ENCODE results near the gene S100PBP. TPM values are rescaled to one million over a fixed set of nuclear protein-coding genes. Genes with fewer than 3 reads are reported as not detected.

Gene S100PBP
- total and polyA plus RNA-seq, 2 donors from 2014 or later, result 14.3 to 40.1 TPM

- H3K36me3 ChIP-seq (ENCODE audit: control insufficient read depth in 2 of 3, insufficient read depth in 3 of 3, low read length in 3 of 3), result no peaks in the 10 kb centered on the region
- no peaks in the 10 kb centered on the region for H3K9me3 ChIP-seq (ENCODE audit: control insufficient read depth in 2 of 3, insufficient read depth in 1 of 3, low read length in 3 of 3)
- FAIRE-seq (no peak), DNase-seq (peak in 1 of 5 donors; percentile 73)
- no peak overlapping the region for H3K4me3 ChIP-seq (ENCODE audit: low read length in 3 of 3)
- no peak overlapping the region for H3K9ac ChIP-seq (ENCODE audit: low read length in 3 of 3)
- intact Hi-C loops (cut with DNase I), result no loop called here
- no peaks in the 10 kb centered on the region for H3K27me3 ChIP-seq (ENCODE audit: control insufficient read depth, insufficient read depth, low read length)
- no peak for TF ChIP-seq CTCF (IDR thresholded peaks at IDR 0.05; ENCODE audit: borderline replicate concordance, extremely low read depth, insufficient read depth)
- no peak overlapping the region for H3K27ac ChIP-seq (ENCODE audit: low read depth in 2 of 2, low read length in 2 of 2)
- H3K4me1 ChIP-seq (ENCODE audit: control insufficient read depth in 2 of 3, insufficient read depth in 2 of 3, low read depth in 1 of 3, low read length in 3 of 3), result peaks cover 0 to 8% (median 0%) of the 10 kb centered on the region in 3 donors
Observed at GRCh38 chr1:32899586-32900296, 82.3 kb downstream of the S100PBP start.

GRCh38 chr1:32900371-32900955 lies 83.0 kb downstream of the S100PBP start:
- Histone ChIP-seq H3K27ac (ENCODE audit: low read depth in 2 of 2, low read length in 2 of 2) (no peak overlapping the region), H3K4me1 (ENCODE audit: control insufficient read depth in 2 of 3, insufficient read depth in 2 of 3, low read depth in 1 of 3, low read length in 3 of 3) (peaks cover 0 to 8% (median 0%) of the 10 kb centered on the region in 3 donors), H3K27me3 (ENCODE audit: control insufficient read depth, insufficient read depth, low read length) (no peaks in the 10 kb centered on the region), H3K9me3 (ENCODE audit: control insufficient read depth in 2 of 3, insufficient read depth in 1 of 3, low read length in 3 of 3) (no peaks in the 10 kb centered on the region), H3K36me3 (ENCODE audit: control insufficient read depth in 2 of 3, insufficient read depth in 3 of 3, low read length in 3 of 3) (no peaks in the 10 kb centered on the region), H3K4me3 (ENCODE audit: low read length in 3 of 3) (peak overlapping the region in 2 of 3 donors; percentile 55 to 63), H3K9ac (ENCODE audit: low read length in 3 of 3) (peak overlapping the region in 2 of 3 donors; percentile 60 to 75)
- peak in 1 of 5 donors; percentile 48 for DNase-seq
- intact Hi-C loops (cut with DNase I), result no loop called here
- FAIRE-seq, result no peak
- TF ChIP-seq CTCF (IDR thresholded peaks at IDR 0.05; ENCODE audit: borderline replicate concordance, extremely low read depth, insufficient read depth), result no peak

GRCh38 chr1:32900956-32901822 lies 83.7 kb downstream of the S100PBP start, which contains the start of gene TMEM54:
Gene TMEM54, minus strand, starts transcription at chr1:32901389. Its CDS starts 151 bp downstream, at chr1:32901238.
- no peaks in the 10 kb centered on the region for H3K27me3 ChIP-seq (ENCODE audit: control insufficient read depth, insufficient read depth, low read length)
- DNase-seq (peak in 2 of 5 donors; percentile 79 to 83), FAIRE-seq (no peak)
- H3K36me3 ChIP-seq (ENCODE audit: control insufficient read depth in 2 of 3, insufficient read depth in 3 of 3, low read length in 3 of 3), result no peaks in the 10 kb centered on the region
- intact Hi-C loops (cut with DNase I), result no loop called here
- no peak within 1 kb of the TSS for H3K27ac ChIP-seq (ENCODE audit: low read depth in 2 of 2, low read length in 2 of 2)
- peak within 1 kb of the TSS in 2 of 3 donors; percentile 60 to 75 for H3K9ac ChIP-seq (ENCODE audit: low read length in 3 of 3)
- peaks cover 0 to 8% (median 0%) of the 10 kb centered on the region in 3 donors for H3K4me1 ChIP-seq (ENCODE audit: control insufficient read depth in 2 of 3, insufficient read depth in 2 of 3, low read depth in 1 of 3, low read length in 3 of 3)
- no peaks in the 10 kb centered on the region for H3K9me3 ChIP-seq (ENCODE audit: control insufficient read depth in 2 of 3, insufficient read depth in 1 of 3, low read length in 3 of 3)
- TF ChIP-seq CTCF (IDR thresholded peaks at IDR 0.05; ENCODE audit: borderline replicate concordance, extremely low read depth, insufficient read depth), result no peak
- peak within 1 kb of the TSS in 2 of 3 donors; percentile 55 to 63 for H3K4me3 ChIP-seq (ENCODE audit: low read length in 3 of 3)
